HepG2 (cell line): Measurements from ENCODE around the gene MEIS3. TPM values are rescaled to one million over a fixed set of nuclear protein-coding genes. Genes with fewer than 3 reads are reported as not detected.

Source experiments
- CCDC6 ChIP-seq: sonication (generic); formaldehyde crosslinking; IDR thresholded peaks from 2 replicates; pipeline ENCODE4 v1.8.1; 2022; ENCODE audit warnings: mild to moderate bottlenecking, missing genetic modification reagents, moderate library complexity
- IRX3 ChIP-seq: sonication (generic); formaldehyde crosslinking; IDR thresholded peaks from 2 replicates; pipeline ENCODE4 v1.8.1; 2023; ENCODE audit warnings: mild to moderate bottlenecking, low read depth, missing genetic modification reagents, borderline replicate concordance
- MAFK ChIP-seq, 2 experiments: IDR thresholded peaks in 1 of 2; conservative IDR thresholded peaks in 1 of 2; 2 replicates each; pipeline ENCODE4 v1.6.1; 2011; ENCODE audit warnings: improper control_type of control experiment in 2 of 2, low read length in 2 of 2
- NBN ChIP-seq: fragments of 450-650 bp; conservative IDR thresholded peaks from 2 replicates; pipeline ENCODE4 v1.6.1; 2017
- ONECUT2 ChIP-seq: sonication (generic); formaldehyde crosslinking; IDR thresholded peaks from 2 replicates; pipeline ENCODE4 v1.4.0; 2020; ENCODE audit warnings: missing genetic modification reagents
- PRDM15 ChIP-seq: sonication (generic); formaldehyde crosslinking; IDR thresholded peaks from 2 replicates; pipeline ENCODE4 v1.4.0; 2020; ENCODE audit warnings: missing genetic modification reagents
- SCMH1 ChIP-seq: sonication (generic); formaldehyde crosslinking; IDR thresholded peaks from 2 replicates; pipeline ENCODE4 v1.9.0; 2021; ENCODE audit warnings: missing genetic modification reagents, mild to moderate bottlenecking, borderline replicate concordance
- TFDP1 ChIP-seq: IDR thresholded peaks from 2 replicates; pipeline ENCODE4 v1.6.1; 2016; ENCODE audit warnings: missing compliant biosample characterization, missing genetic modification reagents, borderline replicate concordance
- THAP7 ChIP-seq: sonication (generic); formaldehyde crosslinking; IDR thresholded peaks from 2 replicates; pipeline ENCODE4 v1.8.1; 2023; ENCODE audit warnings: mild to moderate bottlenecking, missing genetic modification reagents
- ZFP91 ChIP-seq: sonication (generic); formaldehyde crosslinking; IDR thresholded peaks from 2 replicates; pipeline ENCODE4 v1.9.0; 2022; ENCODE audit warnings: missing genetic modification reagents, mild to moderate bottlenecking, borderline replicate concordance
- ZFY ChIP-seq: sonication (generic); formaldehyde crosslinking; IDR thresholded peaks from 2 replicates; pipeline ENCODE4 v1.4.0; 2020; ENCODE audit warnings: missing genetic modification reagents
- ZNF44 ChIP-seq: sonication (generic); formaldehyde crosslinking; IDR thresholded peaks from 2 replicates; pipeline ENCODE4 v1.5.1; 2020; ENCODE audit warnings: mild to moderate bottlenecking, missing genetic modification reagents
- ZNF790 ChIP-seq: sonication (generic); formaldehyde crosslinking; IDR thresholded peaks from 2 replicates; pipeline ENCODE4 v1.8.0; 2022; ENCODE audit warnings: missing genetic modification reagents, mild to moderate bottlenecking, borderline replicate concordance
- ZSCAN30 ChIP-seq: sonication (generic); formaldehyde crosslinking; IDR thresholded peaks from 2 replicates; pipeline ENCODE4 v1.5.0; 2020; ENCODE audit warnings: mild to moderate bottlenecking, missing genetic modification reagents
- polyA plus RNA-seq, 8 experiments: library from polyadenylated mRNA; depleted of rRNA in 3 of 8; stranded (reverse) in 7 of 8; unstranded in 1 of 8; fragments of >200 nt; fragmentation: Illumina TruSeq in 4 of 8; extraction: Trizol in 4 of 8; gene quantifications; 2 replicates each; pipeline versions ENCODE4 v1.2.1 to v1.2.3, GENCODE V29; 2011 to 2016; ENCODE audit warnings: low read depth in 4 of 8, missing spikeins in 1 of 8, mixed read lengths in 1 of 8; ENCODE audit not compliant: insufficient read depth in 1 of 8
- total RNA-seq, 5 experiments: library from RNA; depleted of rRNA; stranded (reverse); fragments of >200 nt; fragmentation: Illumina TruSeq; extraction: Trizol; gene quantifications; 2 replicates each; pipeline ENCODE4 v1.2.3, GENCODE V29; 2016; ENCODE audit warnings: low read depth in 1 of 5
- TF ChIP-seq, protein P1 (sequence below): sonication (generic); formaldehyde crosslinking; IDR thresholded peaks from 2 replicates; pipeline ENCODE4 v1.5.1; 2020; ENCODE audit warnings: mild to moderate bottlenecking, missing genetic modification reagents, borderline replicate concordance

The MEIS3 gene
- total and polyA plus RNA-seq, 2 of the 13 experiments (the other 11 are each of a cell fraction or from before 2014, with no cell fraction given): 0.09 to 0.70 TPM

DNA sequence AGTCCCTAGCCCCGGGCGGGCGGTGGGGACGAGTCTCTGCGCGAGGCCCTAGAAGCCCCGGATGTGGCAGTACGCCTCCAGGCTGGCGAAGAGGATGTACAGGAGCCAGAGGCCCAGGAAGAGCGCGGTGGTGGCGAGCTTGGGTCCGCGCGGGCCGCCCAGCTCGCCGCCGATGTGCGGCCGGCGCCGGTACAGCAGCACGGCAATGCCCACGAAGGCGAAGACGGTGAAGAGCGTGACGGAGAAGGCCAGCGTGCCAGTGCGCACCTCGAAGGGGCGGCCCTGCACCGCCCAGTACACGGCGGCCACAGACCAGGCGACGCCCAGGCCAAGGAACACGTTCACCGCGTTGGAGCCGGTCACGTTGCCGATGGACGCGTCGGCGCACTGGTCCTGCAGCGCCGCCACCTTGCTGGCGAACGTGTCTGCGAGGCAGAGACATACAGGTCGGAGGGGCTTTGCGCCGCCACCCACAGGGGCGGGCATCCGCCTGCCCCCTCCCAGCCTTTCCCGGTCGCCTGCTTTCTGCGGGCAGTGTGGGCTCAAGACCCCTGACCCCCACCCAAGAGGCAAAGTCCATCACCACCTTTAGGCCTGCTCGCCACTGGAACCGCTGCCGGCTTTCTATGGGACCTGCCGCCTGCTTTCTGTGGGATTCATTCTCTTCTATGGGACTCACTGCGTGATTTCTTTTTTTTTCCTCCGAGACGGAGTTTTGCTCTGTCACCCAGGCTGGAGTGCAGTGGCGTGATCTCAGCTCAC, 10.9 kb upstream of the MEIS3 start (continued):
- TF ChIP-seq, protein P1, sequence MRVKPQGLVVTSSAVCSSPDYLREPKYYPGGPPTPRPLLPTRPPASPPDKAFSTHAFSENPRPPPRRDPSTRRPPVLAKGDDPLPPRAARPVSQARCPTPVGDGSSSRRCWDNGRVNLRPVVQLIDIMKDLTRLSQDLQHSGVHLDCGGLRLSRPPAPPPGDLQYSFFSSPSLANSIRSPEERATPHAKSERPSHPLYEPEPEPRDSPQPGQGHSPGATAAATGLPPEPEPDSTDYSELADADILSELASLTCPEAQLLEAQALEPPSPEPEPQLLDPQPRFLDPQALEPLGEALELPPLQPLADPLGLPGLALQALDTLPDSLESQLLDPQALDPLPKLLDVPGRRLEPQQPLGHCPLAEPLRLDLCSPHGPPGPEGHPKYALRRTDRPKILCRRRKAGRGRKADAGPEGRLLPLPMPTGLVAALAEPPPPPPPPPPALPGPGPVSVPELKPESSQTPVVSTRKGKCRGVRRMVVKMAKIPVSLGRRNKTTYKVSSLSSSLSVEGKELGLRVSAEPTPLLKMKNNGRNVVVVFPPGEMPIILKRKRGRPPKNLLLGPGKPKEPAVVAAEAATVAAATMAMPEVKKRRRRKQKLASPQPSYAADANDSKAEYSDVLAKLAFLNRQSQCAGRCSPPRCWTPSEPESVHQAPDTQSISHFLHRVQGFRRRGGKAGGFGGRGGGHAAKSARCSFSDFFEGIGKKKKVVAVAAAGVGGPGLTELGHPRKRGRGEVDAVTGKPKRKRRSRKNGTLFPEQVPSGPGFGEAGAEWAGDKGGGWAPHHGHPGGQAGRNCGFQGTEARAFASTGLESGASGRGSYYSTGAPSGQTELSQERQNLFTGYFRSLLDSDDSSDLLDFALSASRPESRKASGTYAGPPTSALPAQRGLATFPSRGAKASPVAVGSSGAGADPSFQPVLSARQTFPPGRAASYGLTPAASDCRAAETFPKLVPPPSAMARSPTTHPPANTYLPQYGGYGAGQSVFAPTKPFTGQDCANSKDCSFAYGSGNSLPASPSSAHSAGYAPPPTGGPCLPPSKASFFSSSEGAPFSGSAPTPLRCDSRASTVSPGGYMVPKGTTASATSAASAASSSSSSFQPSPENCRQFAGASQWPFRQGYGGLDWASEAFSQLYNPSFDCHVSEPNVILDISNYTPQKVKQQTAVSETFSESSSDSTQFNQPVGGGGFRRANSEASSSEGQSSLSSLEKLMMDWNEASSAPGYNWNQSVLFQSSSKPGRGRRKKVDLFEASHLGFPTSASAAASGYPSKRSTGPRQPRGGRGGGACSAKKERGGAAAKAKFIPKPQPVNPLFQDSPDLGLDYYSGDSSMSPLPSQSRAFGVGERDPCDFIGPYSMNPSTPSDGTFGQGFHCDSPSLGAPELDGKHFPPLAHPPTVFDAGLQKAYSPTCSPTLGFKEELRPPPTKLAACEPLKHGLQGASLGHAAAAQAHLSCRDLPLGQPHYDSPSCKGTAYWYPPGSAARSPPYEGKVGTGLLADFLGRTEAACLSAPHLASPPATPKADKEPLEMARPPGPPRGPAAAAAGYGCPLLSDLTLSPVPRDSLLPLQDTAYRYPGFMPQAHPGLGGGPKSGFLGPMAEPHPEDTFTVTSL (CRISPR knock-in tag): no peak
- TF ChIP-seq THAP7: no peak; the same call in 1 of the 2 replicates
- TF ChIP-seq ZNF44 (CRISPR knock-in tag): peak; percentile 82; the same call in 1 of the 2 replicates
- no peak for TF ChIP-seq PRDM15
- no peak for TF ChIP-seq ONECUT2 (CRISPR knock-in tag)
- TF ChIP-seq IRX3 (CRISPR knock-in tag): no peak
- TF ChIP-seq ZNF790 (CRISPR knock-in tag): peak; percentile 75; the same call in 1 of the 2 replicates
- TF ChIP-seq MAFK (conservative IDR thresholded peaks at IDR 0.05 in 1 of 2, IDR thresholded peaks at IDR 0.05 in 1 of 2; ENCODE audit: low read length in 2 of 2): no peak
- TF ChIP-seq CCDC6 (CRISPR knock-in tag): peak; percentile 40; the same call in 1 of the 2 replicates
- peak; percentile 52; the same call in 1 of the 2 replicates for TF ChIP-seq ZFP91 (CRISPR knock-in tag)
- peak; percentile 82; the same call in 1 of the 2 replicates for TF ChIP-seq TFDP1 (CRISPR knock-in tag)
- peak; percentile 79 for TF ChIP-seq ZFY (CRISPR knock-in tag)
- TF ChIP-seq SCMH1 (CRISPR knock-in tag): no peak
- no peak for TF ChIP-seq NBN
- TF ChIP-seq ZSCAN30 (CRISPR knock-in tag): no peak
